ENCODE data around the gene ESRRG. TPM values are rescaled to one million over a fixed set of nuclear protein-coding genes. Genes with fewer than 3 reads are reported as not detected.

Gene ESRRG
- total and polyA plus RNA-seq, 2 donors (not counting 1 experiment from before 2014, with no cell fraction given): 0.06 TPM; not detected in 1

GRCh38 chr1:216665856-216666255 is 57.4 kb downstream of the ESRRG start:
- H4K20me1 ChIP-seq (ENCODE audit: control insufficient read depth, insufficient read depth, low read length, poor library complexity, severe bottlenecking): no peaks in the 10 kb centered on the region
- H3K4me3 ChIP-seq (ENCODE audit: control extremely low read depth in 1 of 5, extremely low read depth in 1 of 5, insufficient read depth in 1 of 5, low read depth in 2 of 5, low read length in 4 of 5): no peak overlapping the region
- no peaks in the 10 kb centered on the region for H3K79me2 ChIP-seq (ENCODE audit: control insufficient read depth, insufficient read depth, low read length)
- Mint-ChIP-seq H3K4me3 (no peak overlapping the region), H3K9me3 (ENCODE audit: insufficient read depth) (no peaks in the 10 kb centered on the region), H3K4me1 (no peaks in the 10 kb centered on the region), H3K27me3 (no peaks in the 10 kb centered on the region), H3K27ac (no peak overlapping the region)
- ATAC-seq (ENCODE audit: low read depth) (no peak), DNase-seq (no peak)
- no peak overlapping the region for H3K9ac ChIP-seq (ENCODE audit: low read length)
- no peak overlapping the region for H2AFZ ChIP-seq (ENCODE audit: insufficient read depth, low read depth, low read length, poor library complexity, severe bottlenecking)
- H3K27ac ChIP-seq (ENCODE audit: low read length in 2 of 2): no peak overlapping the region
- H3K36me3 ChIP-seq (replicated peaks in 1 of 2; ENCODE audit: control extremely low read depth in 1 of 2, control insufficient read depth in 1 of 2, extremely low read depth in 1 of 2, insufficient read depth in 2 of 2, low read length in 1 of 2): no peaks in the 10 kb centered on the region
- H3K4me1 ChIP-seq (ENCODE audit: control insufficient read depth in 2 of 2, insufficient read depth in 2 of 2, low read length in 2 of 2): no peaks in the 10 kb centered on the region
- no peak overlapping the region for H3K4me2 ChIP-seq (replicated peaks; ENCODE audit: low read depth, low read length, poor library complexity, severe bottlenecking)
- TF ChIP-seq EZH2 (IDR thresholded peaks at IDR 0.05; ENCODE audit: borderline replicate concordance, insufficient read depth, low read depth, low read length, poor library complexity, severe bottlenecking) (no peak), CTCF (IDR thresholded peaks at IDR 0.05) (no peak)
- intact Hi-C loops (cut with micrococcal nuclease): no loop called here
- ChIA-PET POLR2A (no interaction called here), CTCF (no interaction called here)
- H3K27me3 ChIP-seq (replicated peaks in 1 of 4; ENCODE audit: control extremely low read depth in 1 of 4, control insufficient read depth in 3 of 4, insufficient read depth in 4 of 4, low read length in 3 of 4): no peaks in the 10 kb centered on the region
- H3K9me3 ChIP-seq (ENCODE audit: control extremely low read depth in 1 of 3, control insufficient read depth in 2 of 3, insufficient read depth in 1 of 3, low read length in 2 of 3): peaks cover 0 to 1% (median 0%) of the 10 kb centered on the region in 3 donors

GRCh38 chr1:216665406-216665805 is 57.8 kb downstream of the ESRRG start:
- Histone ChIP-seq H3K4me2 (replicated peaks; ENCODE audit: low read depth, low read length, poor library complexity, severe bottlenecking) (no peak overlapping the region), H3K4me3 (ENCODE audit: control extremely low read depth in 1 of 5, extremely low read depth in 1 of 5, insufficient read depth in 1 of 5, low read depth in 2 of 5, low read length in 4 of 5) (no peak overlapping the region), H3K27me3 (replicated peaks in 1 of 4; ENCODE audit: control extremely low read depth in 1 of 4, control insufficient read depth in 3 of 4, insufficient read depth in 4 of 4, low read length in 3 of 4) (no peaks in the 10 kb centered on the region), H4K20me1 (ENCODE audit: control insufficient read depth, insufficient read depth, low read length, poor library complexity, severe bottlenecking) (no peaks in the 10 kb centered on the region), H3K9me3 (ENCODE audit: control extremely low read depth in 1 of 3, control insufficient read depth in 2 of 3, insufficient read depth in 1 of 3, low read length in 2 of 3) (peaks cover 0 to 1% (median 0%) of the 10 kb centered on the region in 3 donors), H3K27ac (ENCODE audit: low read length in 2 of 2) (no peak overlapping the region), H3K9ac (ENCODE audit: low read length) (no peak overlapping the region), H3K4me1 (ENCODE audit: control insufficient read depth in 2 of 2, insufficient read depth in 2 of 2, low read length in 2 of 2) (no peaks in the 10 kb centered on the region), H3K79me2 (ENCODE audit: control insufficient read depth, insufficient read depth, low read length) (no peaks in the 10 kb centered on the region), H3K36me3 (replicated peaks in 1 of 2; ENCODE audit: control extremely low read depth in 1 of 2, control insufficient read depth in 1 of 2, extremely low read depth in 1 of 2, insufficient read depth in 2 of 2, low read length in 1 of 2) (no peaks in the 10 kb centered on the region), H2AFZ (ENCODE audit: insufficient read depth, low read depth, low read length, poor library complexity, severe bottlenecking) (no peak overlapping the region)
- Mint-ChIP-seq H3K27me3 (no peaks in the 10 kb centered on the region), H3K27ac (no peak overlapping the region), H3K4me3 (no peak overlapping the region), H3K4me1 (no peaks in the 10 kb centered on the region), H3K9me3 (ENCODE audit: insufficient read depth) (no peaks in the 10 kb centered on the region)
- TF ChIP-seq EZH2 (IDR thresholded peaks at IDR 0.05; ENCODE audit: borderline replicate concordance, insufficient read depth, low read depth, low read length, poor library complexity, severe bottlenecking) (no peak), CTCF (IDR thresholded peaks at IDR 0.05) (no peak)
- CTCF ChIA-PET: no interaction called here
- WGBS (ENCODE audit: insufficient coverage): no CpG with 5 or more reads among the region's 1 CpG
- intact Hi-C loops (cut with micrococcal nuclease): no loop called here
- POLR2A ChIA-PET: no interaction called here
- DNase-seq: no peak
- ATAC-seq (ENCODE audit: low read depth): no peak
